RCC 7860 (cell line): ENCODE results near the gene OTUD5.
"Not testable (repeated sequence)": the region's sequence is repeated elsewhere in the genome, so short reads cannot be mapped to it uniquely, and the experiment has no call there.

Experiments
- DNase-seq: peaks from one replicate; pipeline ENCODE4 v3.0.0-alpha.2; 2015; ENCODE audit warnings: low spot score
- FAIRE-seq: peaks from 2 replicates; lab custom pipeline; 2012; peaks lifted over from hg19 to GRCh38; lab: Jason Lieb, UNC

The OTUD5 gene, protein sequence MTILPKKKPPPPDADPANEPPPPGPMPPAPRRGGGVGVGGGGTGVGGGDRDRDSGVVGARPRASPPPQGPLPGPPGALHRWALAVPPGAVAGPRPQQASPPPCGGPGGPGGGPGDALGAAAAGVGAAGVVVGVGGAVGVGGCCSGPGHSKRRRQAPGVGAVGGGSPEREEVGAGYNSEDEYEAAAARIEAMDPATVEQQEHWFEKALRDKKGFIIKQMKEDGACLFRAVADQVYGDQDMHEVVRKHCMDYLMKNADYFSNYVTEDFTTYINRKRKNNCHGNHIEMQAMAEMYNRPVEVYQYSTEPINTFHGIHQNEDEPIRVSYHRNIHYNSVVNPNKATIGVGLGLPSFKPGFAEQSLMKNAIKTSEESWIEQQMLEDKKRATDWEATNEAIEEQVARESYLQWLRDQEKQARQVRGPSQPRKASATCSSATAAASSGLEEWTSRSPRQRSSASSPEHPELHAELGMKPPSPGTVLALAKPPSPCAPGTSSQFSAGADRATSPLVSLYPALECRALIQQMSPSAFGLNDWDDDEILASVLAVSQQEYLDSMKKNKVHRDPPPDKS

DNA sequence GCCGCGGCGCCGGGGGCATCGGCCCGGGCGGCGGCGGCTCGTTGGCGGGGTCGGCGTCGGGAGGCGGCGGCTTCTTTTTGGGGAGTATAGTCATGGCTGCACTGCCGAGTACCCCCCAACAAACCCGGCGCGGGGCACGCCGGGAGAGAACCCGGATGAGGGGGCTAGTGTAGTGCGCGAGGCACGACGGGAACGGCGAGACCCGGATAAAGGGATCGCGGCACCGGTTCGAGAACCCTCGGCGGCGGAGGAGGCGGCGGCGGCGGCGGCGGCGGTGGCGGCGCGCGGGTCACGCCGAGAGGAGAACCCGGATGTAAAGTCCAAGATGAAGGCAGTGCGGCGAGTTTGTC lies at the start of gene OTUD5:
OTUD5 (minus strand) TSS at position 131 of the 350 bp plus-strand sequence; CDS start at position 94, 37 bp downstream.
- DNase-seq (no peak), FAIRE-seq (no peak)

DNA sequence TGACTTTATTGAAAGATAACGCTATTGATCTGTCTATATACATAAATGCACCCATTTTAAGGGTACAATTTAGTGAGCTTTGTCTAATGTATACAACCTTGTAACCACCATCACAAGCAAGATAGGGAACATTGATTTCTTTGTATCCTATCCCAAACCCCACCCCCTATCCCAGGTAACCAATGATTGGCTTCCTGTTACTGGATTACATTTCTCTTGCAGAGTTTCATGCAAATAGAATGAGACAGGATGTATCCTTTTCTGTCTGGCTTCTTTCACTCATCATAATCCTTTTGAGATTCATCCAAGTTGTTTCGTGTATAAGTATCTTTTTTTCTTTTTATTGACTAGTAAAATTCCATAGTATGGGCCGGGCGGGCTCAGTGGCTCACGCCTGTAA lies 46.3 kb upstream of the OTUD5 start:
- DNase-seq: no peak
- no peak for FAIRE-seq

DNA sequence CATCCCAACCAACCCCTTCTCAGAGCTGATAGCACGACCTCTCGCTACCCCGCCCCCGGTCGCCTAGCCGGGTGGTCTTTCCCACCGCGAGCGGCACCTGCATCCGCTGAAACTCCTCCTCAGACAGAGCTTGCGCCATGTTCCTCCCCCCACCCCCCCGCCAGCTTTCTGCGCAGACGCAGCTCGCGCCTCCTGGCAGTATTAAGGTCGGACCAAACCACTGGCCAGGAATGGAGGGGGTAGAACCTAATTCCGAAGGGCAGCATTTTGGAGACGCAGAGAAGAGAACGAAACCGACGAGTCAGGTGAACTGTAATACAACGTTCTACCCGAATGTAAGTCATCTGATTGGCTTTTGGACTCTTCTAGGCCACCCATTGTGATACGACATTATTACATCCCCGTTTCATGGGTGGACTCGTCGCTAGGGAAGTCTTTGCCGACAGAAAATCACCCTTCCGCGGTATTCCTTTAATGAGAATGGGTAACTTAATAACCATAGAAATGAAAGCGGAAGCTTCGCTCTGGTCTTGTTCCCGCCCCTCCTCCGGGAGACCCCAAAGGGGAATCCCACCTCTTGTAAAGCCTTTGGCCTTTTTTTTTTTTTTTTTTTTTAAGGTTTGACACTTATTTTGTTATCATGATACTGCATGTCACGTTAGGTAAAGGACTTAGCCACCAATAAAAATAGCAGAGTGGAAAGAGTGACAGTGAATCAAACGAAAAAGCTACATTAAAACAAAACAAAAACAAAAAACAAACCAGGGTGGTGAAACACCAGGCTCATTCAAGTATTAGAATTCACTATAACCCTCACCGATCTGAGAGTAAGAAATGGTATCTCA lies 44.9 kb upstream of the OTUD5 start, which contains the start of gene GRIPAP1:
GRIPAP1 (minus strand) TSS at position 174 of the 845 bp plus-strand sequence; CDS start at position 139, 35 bp downstream.
- FAIRE-seq (peak; percentile 88), DNase-seq (peak; percentile 66)

DNA sequence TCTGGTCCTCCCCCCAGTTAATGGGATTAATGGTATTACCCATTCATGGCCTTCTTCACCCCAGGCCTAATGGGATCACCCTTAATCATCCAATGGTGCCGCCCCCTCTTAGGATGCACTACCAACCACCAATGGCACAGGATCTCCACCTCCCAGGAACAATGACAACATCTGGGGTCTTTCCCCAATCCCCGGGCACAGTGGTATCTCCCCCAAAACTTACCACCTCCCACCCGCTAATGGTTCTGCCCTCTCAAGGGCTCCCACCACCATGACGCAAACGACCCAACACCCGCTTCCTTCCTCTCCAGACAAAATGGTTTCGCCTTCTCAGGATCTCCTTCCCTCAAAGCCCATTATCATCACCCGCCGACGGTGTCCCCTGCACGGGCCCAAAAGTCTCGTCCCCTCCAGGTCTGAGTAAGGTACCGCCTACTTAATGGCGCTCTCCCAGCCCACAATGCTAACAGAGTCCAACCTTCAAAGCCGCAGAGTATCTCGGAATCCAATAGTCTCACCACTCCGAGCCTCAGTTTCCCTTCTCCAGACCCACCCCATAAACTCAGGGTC lies 44.2 kb upstream of the OTUD5 start:
- no peak for FAIRE-seq
- peak; percentile 6 for DNase-seq

DNA sequence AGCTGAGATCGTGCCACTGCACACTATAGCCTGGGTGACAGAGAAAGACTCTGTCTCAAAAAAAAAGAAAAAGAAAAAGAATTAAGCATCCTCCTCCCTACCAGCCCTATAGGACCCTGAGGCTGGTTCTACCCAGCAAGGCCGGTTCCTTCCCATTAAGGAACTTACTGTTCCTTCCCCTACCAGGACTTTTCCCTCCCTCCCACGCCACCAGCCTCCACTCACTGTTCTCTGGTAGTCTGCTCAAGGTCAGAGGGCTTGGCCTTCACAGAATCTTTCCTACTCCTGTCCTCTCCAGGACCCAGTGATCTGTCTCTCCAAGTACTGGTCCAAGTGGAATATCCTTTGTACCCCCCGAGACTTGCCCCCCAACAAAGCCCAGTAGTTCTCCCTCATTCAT lies 43.2 kb upstream of the OTUD5 start:
- no peak for FAIRE-seq
- DNase-seq: no peak

DNA sequence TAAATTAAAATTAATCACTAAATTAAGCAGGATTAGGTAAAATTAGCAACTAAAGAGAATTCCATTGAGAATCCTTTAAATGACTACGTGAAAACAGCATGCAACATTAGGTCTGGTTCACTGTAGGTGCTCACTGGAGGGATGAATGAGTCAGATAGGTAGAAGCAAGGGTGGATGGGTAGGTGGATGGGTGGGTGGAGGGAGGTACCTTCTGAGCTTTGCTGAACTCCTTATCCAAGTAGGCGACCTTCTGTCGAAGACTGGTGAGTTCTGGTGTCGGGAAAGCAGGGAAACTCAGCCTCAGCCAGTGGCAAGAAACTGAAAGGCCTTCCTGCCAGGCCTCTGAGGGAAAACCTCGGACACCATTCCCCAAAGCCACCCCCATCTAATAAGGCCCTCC lies 41.6 kb upstream of the OTUD5 start:
- DNase-seq: no peak
- no peak for FAIRE-seq

DNA sequence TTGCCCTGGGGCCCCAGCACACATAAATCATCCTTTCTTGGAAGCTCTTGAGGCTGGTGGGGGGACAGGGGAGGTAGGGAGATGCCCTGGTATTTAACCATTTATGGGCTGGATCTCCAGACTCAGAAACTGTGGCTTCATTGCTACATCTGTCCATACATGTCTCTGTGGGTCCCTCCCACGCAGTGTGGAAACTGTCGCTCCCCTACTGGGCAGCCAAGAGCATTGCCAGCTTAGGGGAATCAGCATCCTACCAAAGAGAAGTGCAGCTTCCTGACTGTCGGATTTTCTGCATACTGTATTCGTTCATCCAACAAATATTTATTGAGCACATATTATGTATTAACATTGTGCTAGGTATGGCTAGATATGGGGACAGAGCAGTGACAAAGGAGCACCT lies 41.0 kb upstream of the OTUD5 start:
- FAIRE-seq: no peak
- no peak for DNase-seq

DNA sequence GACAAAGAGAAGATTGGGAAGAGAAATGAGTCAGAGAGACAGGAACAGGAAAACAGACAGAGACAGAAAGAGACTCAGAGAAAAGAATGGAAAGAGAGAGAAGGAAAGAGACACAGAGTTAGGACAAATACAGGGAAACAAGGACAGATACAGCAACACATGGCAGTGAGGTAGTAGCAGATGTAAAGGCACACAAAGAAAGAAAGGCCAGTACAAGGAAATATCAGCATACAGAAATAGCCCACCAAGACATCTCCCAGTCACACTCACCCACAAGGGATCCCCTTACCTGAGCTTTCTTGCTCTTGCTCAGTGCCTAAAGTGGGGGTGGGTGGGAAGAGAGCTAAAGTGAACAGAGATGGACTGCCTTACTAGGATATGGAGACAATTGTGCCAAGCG lies 40.5 kb upstream of the OTUD5 start:
- DNase-seq (no peak), FAIRE-seq (no peak)

DNA sequence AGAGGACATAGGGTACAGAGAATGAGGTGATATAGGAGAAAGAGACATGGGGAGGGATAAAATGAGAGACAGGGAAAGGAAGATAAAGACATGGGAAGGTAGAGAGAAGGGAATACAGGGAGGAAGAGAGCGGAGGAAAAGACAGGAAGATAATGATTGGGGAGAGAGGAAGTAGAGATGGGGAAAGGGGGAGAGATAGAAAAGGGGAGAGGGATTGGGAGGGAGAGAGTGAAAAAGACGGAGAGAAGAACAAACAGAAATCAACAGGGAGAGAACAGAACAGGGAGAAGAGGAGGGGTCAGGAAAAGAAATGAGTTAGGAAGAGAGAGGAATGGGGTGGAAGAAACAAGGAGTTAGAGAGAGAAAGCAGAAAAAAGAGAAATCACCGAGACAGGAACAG lies 40.0 kb upstream of the OTUD5 start:
- no peak for DNase-seq
- no peak for FAIRE-seq

DNA sequence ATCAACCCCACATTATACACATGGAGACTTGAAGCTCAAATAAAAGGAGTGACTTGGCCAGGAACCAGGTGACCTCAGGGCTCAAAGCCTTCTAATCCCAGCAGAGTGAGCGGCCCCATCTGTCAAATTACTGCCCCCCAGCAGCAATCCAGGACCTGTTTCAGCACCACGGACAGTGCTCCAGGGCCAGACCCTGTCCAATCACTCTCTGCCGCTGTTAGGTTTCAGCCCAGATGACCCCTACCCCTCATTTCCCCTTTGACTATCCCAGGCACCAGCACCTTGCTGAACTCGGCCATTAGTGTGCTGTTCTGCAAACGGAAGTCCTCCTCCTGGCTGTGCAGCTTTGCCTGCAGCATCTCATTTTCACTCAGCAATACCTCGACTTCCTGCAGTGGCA lies 39.6 kb upstream of the OTUD5 start:
- no peak for FAIRE-seq
- DNase-seq: no peak

DNA sequence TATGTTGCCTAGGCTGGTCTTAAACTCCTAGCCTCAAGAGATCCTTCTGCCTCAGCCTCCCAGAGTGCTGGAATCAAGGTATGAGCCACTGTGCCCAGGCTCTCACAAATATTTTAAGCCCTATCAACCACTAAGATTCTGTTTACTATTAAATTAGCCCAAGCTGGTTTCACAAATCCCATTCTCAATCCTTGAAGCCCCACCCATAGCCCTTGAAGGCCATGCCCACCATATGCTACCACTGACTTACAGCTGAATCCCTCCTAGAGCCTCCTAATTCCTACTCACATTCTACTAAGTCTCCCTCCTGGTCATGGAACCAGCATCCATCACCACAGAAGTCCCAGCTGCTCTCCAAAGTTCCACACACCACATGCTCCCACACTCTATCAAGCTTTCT lies 34.9 kb upstream of the OTUD5 start:
- DNase-seq: no peak

DNA sequence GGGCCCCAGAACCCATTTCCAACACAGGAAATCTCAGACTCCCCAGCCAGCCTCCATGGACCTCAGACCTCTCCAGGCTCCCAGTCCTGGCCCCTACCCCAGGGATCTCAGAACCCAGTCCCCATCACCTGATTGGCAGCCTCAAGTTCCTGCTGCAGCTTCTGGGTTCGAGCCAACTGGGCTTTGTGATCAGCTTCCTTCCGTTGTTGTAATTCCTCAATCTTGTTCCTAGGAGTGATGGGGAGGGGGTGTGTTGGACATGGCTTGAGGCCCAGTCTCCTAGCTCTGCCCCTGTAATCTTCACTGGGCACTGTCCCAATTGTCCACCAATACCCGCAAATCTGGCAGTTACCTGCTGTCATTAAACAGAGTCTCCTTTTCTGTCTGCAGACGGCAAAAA lies 32.1 kb upstream of the OTUD5 start:
- FAIRE-seq (no peak), DNase-seq (no peak)

More for the DNA sequence above, 34.9 kb upstream of the OTUD5 start:
- no peak for FAIRE-seq

DNA sequence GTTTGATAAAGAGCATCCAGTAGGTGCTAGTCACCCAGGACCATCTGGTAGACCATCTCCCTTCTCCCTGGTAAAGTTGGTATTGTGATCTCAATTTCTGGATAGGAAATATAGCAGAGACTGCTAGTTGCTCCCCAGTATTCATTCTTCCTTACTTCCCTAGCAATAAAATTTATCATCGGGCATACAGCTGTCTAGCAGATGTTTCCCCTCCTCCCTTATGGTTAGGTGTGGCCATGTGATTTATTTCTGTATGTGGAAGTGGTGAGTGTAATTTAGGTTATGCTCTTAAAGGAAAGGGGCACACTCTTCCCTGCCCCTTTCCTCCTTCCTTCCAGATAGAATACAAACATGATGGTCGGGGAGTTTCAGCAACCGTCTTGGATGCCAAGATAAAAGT lies 26.5 kb upstream of the OTUD5 start:
- FAIRE-seq (no peak), DNase-seq (no peak)

DNA sequence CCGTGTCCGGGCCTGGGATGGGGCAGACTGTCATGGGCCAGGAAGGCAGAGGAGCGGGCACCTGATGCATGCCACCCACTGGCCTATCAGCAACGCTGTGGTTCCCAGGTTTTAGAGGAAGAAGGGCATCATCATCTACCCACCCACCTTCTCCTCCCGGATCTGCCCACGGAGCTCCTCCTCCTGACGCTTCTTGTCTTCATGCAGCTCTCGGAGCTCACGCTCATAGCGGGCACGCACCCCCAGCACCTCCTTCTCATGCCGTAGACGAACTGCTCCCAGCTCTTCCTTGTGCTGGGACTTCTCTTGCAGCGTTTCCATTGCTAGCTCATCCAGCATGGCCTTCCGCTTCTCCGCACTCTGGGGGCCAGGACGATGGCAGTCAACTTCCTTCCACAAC lies 25.7 kb upstream of the OTUD5 start:
- DNase-seq (no peak), FAIRE-seq (no peak)

DNA sequence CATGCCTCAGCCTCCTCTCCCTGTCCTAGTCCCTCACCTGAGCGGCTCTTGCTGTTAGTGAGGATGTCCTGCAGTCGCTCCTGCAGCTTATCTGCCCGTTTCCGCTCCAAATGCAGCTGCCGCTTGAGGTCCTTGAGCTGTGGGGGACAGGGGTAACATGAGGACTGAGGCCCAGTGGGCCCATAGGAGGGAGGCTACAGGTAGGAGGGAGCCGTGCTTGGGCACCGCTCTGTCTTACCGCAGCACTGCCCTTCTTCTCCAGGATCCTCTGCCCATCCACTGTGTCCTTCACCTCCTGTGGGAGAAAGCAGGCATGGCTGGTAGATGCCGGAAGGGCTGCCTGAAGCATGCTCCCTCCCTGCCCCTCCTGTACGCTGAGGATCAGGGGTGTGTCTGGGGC lies 23.8 kb upstream of the OTUD5 start:
- no peak for DNase-seq
- no peak for FAIRE-seq

DNA sequence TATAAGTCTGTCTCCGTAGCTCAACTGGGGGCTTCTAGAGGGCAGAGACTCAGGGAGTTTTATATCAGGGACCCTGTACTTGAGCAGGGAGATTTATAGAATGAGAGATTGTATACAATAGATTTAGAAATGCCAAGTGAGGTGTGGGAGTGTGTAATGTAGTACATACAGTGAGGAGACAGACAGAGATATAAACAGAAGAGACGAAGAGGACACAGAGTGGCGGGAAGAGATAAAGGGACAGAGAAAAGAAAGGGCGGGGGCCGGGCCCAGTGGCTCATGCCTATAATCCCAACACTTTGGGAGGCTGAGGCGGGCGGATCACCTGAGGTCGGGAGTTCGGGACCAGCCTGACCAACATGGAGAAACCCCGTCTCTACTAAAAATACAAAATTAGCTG lies 22.9 kb upstream of the OTUD5 start:
- FAIRE-seq, DNase-seq: not testable (repeated sequence)

DNA sequence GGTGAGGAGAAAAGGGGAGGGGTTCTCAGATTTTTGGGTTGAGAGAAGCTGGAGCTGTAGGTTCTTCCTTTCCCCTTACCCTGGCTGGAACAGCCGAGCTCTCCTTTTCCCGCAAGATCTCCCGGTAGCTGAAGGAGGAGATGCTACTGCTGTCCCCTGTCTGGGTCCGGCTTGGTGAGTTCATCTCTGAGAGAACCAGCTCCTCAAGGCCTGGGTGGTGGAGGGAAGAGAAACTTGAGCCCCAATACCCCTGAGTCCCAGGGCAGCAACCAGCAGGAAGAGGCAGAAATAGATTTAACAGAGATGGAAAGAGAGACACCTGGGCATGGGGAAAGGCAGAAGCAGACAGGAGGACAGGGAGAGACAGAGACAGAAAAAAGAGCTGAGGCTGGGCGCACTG lies 20.8 kb upstream of the OTUD5 start:
- FAIRE-seq: no peak
- no peak for DNase-seq

DNA sequence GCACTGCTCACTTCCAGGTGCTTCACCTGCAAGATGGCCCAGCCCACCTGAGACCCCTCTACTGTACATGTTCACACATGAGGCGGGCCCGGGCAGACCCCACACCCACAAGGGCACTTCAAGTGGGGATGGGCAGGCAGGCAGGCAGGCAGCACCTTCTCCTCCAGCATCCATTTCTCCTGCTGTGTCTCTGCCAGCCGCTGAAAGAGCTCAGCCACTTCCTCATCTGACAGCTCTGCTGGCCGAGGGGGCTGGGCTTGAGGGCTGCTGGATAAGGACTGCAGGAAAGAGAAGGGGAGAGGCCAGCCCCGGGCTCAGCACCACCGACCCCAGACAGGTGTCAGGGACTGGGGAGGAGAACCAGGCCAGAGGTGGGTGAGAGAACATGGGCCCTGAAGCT lies 18.7 kb upstream of the OTUD5 start:
- DNase-seq: no peak
- no peak for FAIRE-seq

DNA sequence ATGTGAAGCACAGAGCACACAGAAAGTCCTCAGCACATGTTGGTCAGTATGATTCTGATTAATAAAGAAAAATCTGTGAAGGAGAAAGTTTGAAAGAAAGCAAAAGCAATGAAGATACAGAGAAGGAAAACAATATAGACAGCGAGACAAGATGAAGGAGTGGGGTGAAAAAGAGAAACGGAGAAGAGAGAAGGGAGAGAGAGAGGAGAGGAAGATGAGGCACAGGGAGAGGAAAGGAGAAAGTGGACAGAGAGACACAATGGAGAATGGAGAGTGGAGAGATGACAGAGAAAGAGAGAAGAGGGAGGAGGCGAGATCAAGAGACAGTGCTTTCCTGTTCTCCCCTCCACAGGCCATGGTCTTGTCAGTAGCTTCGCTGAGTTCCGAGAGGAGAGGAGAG lies 18.1 kb upstream of the OTUD5 start:
- FAIRE-seq (no peak), DNase-seq (no peak)

DNA sequence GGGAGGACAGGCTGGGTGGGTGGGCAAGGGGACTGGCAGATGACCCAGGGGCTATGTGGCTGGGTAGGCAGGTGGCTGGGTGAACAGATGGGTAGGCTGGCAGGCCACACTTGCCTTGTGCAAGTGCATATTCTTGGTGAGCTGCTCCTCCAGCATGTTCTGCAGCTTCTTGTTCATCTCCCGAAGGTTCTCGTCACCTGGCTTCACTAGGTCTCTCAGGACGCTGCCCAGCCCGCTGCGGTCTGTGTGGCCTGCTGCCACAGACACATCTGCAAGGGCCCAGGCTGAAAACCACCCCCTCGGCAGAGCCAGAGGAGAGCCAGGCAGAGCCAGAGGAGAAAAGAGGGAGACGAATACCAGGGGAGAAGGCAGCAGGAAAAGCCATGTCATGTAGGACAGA lies 17.6 kb upstream of the OTUD5 start:
- DNase-seq (no peak), FAIRE-seq (no peak)

DNA sequence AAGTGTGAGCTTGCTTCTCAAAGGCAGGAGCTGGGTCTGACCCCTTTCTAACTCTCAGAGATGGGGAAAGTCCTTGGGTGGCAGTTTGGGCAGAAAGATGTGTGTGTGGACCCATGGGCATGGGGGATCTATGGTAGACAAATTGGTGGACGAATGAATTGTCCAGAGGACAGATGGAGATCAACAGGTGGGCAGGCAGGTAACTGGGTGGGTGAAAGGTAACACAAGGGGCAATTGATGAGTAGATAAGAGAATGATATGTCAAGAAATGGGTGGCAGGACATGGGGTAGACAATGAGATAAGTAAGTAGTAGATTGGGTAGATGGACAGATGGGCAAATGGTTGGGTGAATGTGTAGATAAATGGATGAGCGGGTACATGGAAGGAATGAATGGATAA lies 17.2 kb upstream of the OTUD5 start:
- FAIRE-seq: no peak

More for the DNA sequence above, 17.2 kb upstream of the OTUD5 start:
- DNase-seq: no peak
